Measurements from ENCODE around the gene RAB11FIP3. TPM values are rescaled to one million over a fixed set of nuclear protein-coding genes. Genes with fewer than 3 reads are reported as not detected.

RAB11FIP3 gene
- total and polyA plus RNA-seq, 9 of the 15 experiments (the other 6 are each of a cell fraction or from before 2014, with no cell fraction given), result 0.46 to 13.1 (median 4.3) TPM

- peak; percentile 9; the same call in 1 of the 2 replicates for TF ChIP-seq ZBTB33 (CRISPR knock-in tag; IDR thresholded peaks at IDR 0.05)
Observed at GRCh38 chr16:537415-538335, 112.2 kb downstream of the RAB11FIP3 start (continued).

- ChIA-PET POLR2A (interaction anchor here (0.6 kb wide), 1 partner anchor 13 kb away, joined by 4 read pairs; the partner anchor contains the start of gene CAPN15), CTCF (ENCODE audit: low intra/inter-chr PET ratio) (no interaction called here)
- no peak for DNase-seq (ENCODE audit: extremely low read depth in 1 of 4, low spot score in 3 of 4)
- H3K79me2 ChIP-seq (ENCODE audit: control insufficient read depth, insufficient read depth, low read length), result peaks cover 96% of the 10 kb centered on the region
- H3K9me1 ChIP-seq (ENCODE audit: control insufficient read depth, insufficient read depth, low read length), result peaks cover 7% of the 10 kb centered on the region
- no peak overlapping the region for H3K9ac ChIP-seq (ENCODE audit: insufficient read depth in 1 of 2, low read depth in 2 of 2, low read length in 2 of 2)
- H2AFZ ChIP-seq (ENCODE audit: low read depth, low read length), result no peak overlapping the region
- H3K36me3 ChIP-seq (ENCODE audit: control insufficient read depth, insufficient read depth, low read length), result peaks cover 69% of the 10 kb centered on the region; the same call in 1 of the 3 replicates
- in situ Hi-C loops (cut with MboI) (no loop called here), intact Hi-C loops (cut with micrococcal nuclease) (no loop called here)
- no peaks in the 10 kb centered on the region for H3K9me3 ChIP-seq (replicated peaks; ENCODE audit: control insufficient read depth, insufficient read depth, low read depth, low read length)
- 96% methylated on average over 25 of the region's 34 CpGs for WGBS (ENCODE audit: insufficient coverage, low coverage, missing lambda C conversion rate)
- no peak overlapping the region for H3K27ac ChIP-seq (ENCODE audit: extremely low read depth, low read depth, low read length)
- no peak overlapping the region for H3K4me2 ChIP-seq (ENCODE audit: insufficient read depth, low read length)
- BruUV-seq (replicated peaks), result no TSS peak
- no peak overlapping the region for H3K4me3 ChIP-seq
- ATAC-seq, result no peak
- peaks cover 2 to 79% of the 10 kb centered on the region in 2 experiments; a peak in 4 of 5 replicates for H3K4me1 ChIP-seq (replicated peaks in 1 of 2; ENCODE audit: control insufficient read depth in 2 of 2, insufficient read depth in 2 of 2, low read length in 2 of 2)
- H4K20me1 ChIP-seq (replicated peaks; ENCODE audit: control insufficient read depth, insufficient read depth, low read length), result 0 out of 2 replicates have a peak, but pooled peaks cover 2% of the 10 kb centered on the region
- no peak for FAIRE-seq
- no peaks in the 10 kb centered on the region for H3K27me3 ChIP-seq (ENCODE audit: control insufficient read depth in 2 of 2, insufficient read depth in 2 of 2, low read length in 2 of 2)
- TF ChIP-seq POLR2G (IDR thresholded peaks at IDR 0.05; ENCODE audit: low read depth, low read length) (peak; percentile 35), CHD7 (IDR thresholded peaks at IDR 0.05; ENCODE audit: low read depth, low read length) (no peak), ZNF165 (CRISPR knock-in tag; IDR thresholded peaks at IDR 0.05; ENCODE audit: borderline replicate concordance) (no peak)
Observed at GRCh38 chr16:539901-540530, 114.6 kb downstream of the RAB11FIP3 start.

All from K562 (cell line).